ENCODE results near the gene CXCL14. TPM values are rescaled to one million over a fixed set of nuclear protein-coding genes. Genes with fewer than 3 reads are reported as not detected.
A peak's percentile ranks its signal among the peaks of the same experiment; 100 is the strongest.

CXCL14 gene
- total and polyA plus RNA-seq, 7 donors = 2.6 to 28.9 (median 21.4) TPM

GRCh38 chr5:135609981-135610380 lies 31.2 kb upstream of the CXCL14 start:
- ATAC-seq (no peak), DNase-seq (no peak)
- Histone ChIP-seq H3K4me3 (no peak overlapping the region), H3K27ac (no peak overlapping the region), H3K9me3 (no peaks in the 10 kb centered on the region), H3K36me3 (ENCODE audit: insufficient read depth in 1 of 2, low read depth in 1 of 2) (no peaks in the 10 kb centered on the region), H3K4me1 (no peaks in the 10 kb centered on the region), H3K27me3 (ENCODE audit: insufficient read depth in 3 of 3, low read length in 2 of 3) (no peaks in the 10 kb centered on the region)
- WGBS, 3 donors = 76 to 82% (median 80%) methylated on average over 4 of the region's 4 CpGs
- intact Hi-C loops (cut with DNase I) = no loop called here
- no peak for TF ChIP-seq CTCF (IDR thresholded peaks at IDR 0.05)

GRCh38 chr5:135608761-135609443 lies 30.1 kb upstream of the CXCL14 start:
- Histone ChIP-seq H3K4me1 (no peaks in the 10 kb centered on the region), H3K27ac (no peak overlapping the region), H3K4me3 (no peak overlapping the region), H3K27me3 (ENCODE audit: insufficient read depth in 3 of 3, low read length in 2 of 3) (no peaks in the 10 kb centered on the region), H3K36me3 (ENCODE audit: insufficient read depth in 1 of 2, low read depth in 1 of 2) (no peaks in the 10 kb centered on the region), H3K9me3 (no peaks in the 10 kb centered on the region)
- DNase-seq = no peak
- ATAC-seq = peak in 2 of 4 donors; percentile 65 to 77
- TF ChIP-seq CTCF (IDR thresholded peaks at IDR 0.05) = no peak
- intact Hi-C loops (cut with DNase I) = no loop called here
- WGBS, 3 donors = 29 to 45% (median 37%) methylated on average over 4 of the region's 4 CpGs

GRCh38 chr5:135608361-135608760 lies 29.6 kb upstream of the CXCL14 start:
- no peak overlapping the region for H3K4me3 ChIP-seq
- DNase-seq (no peak), ATAC-seq (peak in 1 of 4 donors; percentile 28)
- no peak overlapping the region for H3K27ac ChIP-seq
- intact Hi-C loops (cut with DNase I) = no loop called here
- no peaks in the 10 kb centered on the region for H3K36me3 ChIP-seq (ENCODE audit: insufficient read depth in 1 of 2, low read depth in 1 of 2)
- H3K9me3 ChIP-seq = no peaks in the 10 kb centered on the region
- no peak for TF ChIP-seq CTCF (IDR thresholded peaks at IDR 0.05)
- H3K4me1 ChIP-seq = no peaks in the 10 kb centered on the region
- no peaks in the 10 kb centered on the region for H3K27me3 ChIP-seq (ENCODE audit: insufficient read depth in 3 of 3, low read length in 2 of 3)
- WGBS, 3 donors = 54 to 66% (median 56%) methylated on average over 4 of the region's 4 CpGs

- H3K27ac ChIP-seq = no peak overlapping the region
- intact Hi-C loops (cut with DNase I) = no loop called here
- no peak overlapping the region for H3K4me3 ChIP-seq
- ATAC-seq (no peak), DNase-seq (no peak)
- no peaks in the 10 kb centered on the region for H3K9me3 ChIP-seq
- H3K4me1 ChIP-seq = no peaks in the 10 kb centered on the region
- 89 to 96% (median 96%) methylated on average over 2 of the region's 2 CpGs for WGBS, 3 donors
- no peaks in the 10 kb centered on the region for H3K36me3 ChIP-seq (ENCODE audit: insufficient read depth in 1 of 2, low read depth in 1 of 2)
- no peak for TF ChIP-seq CTCF (IDR thresholded peaks at IDR 0.05)
- no peaks in the 10 kb centered on the region for H3K27me3 ChIP-seq (ENCODE audit: insufficient read depth in 3 of 3, low read length in 2 of 3)
Measured at GRCh38 chr5:135606431-135606830, 27.6 kb upstream of the CXCL14 start.

- ATAC-seq (no peak), DNase-seq (no peak)
- no peaks in the 10 kb centered on the region for H3K4me1 ChIP-seq
- no peak overlapping the region for H3K27ac ChIP-seq
- no peaks in the 10 kb centered on the region for H3K36me3 ChIP-seq (ENCODE audit: insufficient read depth in 1 of 2, low read depth in 1 of 2)
- no peak overlapping the region for H3K4me3 ChIP-seq
- 83 to 91% (median 89%) methylated on average over 2 of the region's 2 CpGs for WGBS, 3 donors
- H3K27me3 ChIP-seq (ENCODE audit: insufficient read depth in 3 of 3, low read length in 2 of 3) = no peaks in the 10 kb centered on the region
- H3K9me3 ChIP-seq = no peaks in the 10 kb centered on the region
- no peak for TF ChIP-seq CTCF (IDR thresholded peaks at IDR 0.05)
- intact Hi-C loops (cut with DNase I) = no loop called here
Measured at GRCh38 chr5:135605221-135605620, 26.4 kb upstream of the CXCL14 start.
